Endothelial cell of umbilical vein (primary cell): ENCODE data around the gene LGALSL. TPM values are rescaled to one million over a fixed set of nuclear protein-coding genes. Genes with fewer than 3 reads are reported as not detected.
A peak's percentile ranks its signal among the peaks of the same experiment; 100 is the strongest.

ENCODE experiments used
- BruUV-seq: library from RNA; stranded (reverse); fragments of 400-500 nt; replicated peaks from 2 replicates; lab custom pipeline; 2021; lab: Mats Ljungman, UMichigan
- CTCF ChIA-PET: fragments of 300-600, 350-600 bp; sonication (Branson Sonifier 250); formaldehyde crosslinking; loops from one replicate; lab custom pipeline; 2021; ENCODE audit warnings: antibody characterized with exemption, inconsistent platforms; lab: Charles Lee
- POLR2A ChIA-PET: fragments of 300-600, 350-600 bp; sonication (Branson Sonifier 250); formaldehyde crosslinking; loops from one replicate; lab custom pipeline; 2021; ENCODE audit warnings: antibody characterized with exemption, inconsistent platforms; lab: Charles Lee
- DNase-seq: peaks from one replicate; pipeline ENCODE4 v3.0.0-alpha.2; 2011; ENCODE audit warnings: low read depth, low spot score
- FAIRE-seq: peaks from 2 replicates; lab custom pipeline; 2011; peaks lifted over from hg19 to GRCh38; lab: Jason Lieb, UNC
- H2AFZ ChIP-seq: 2 replicates; pipeline ENCODE4 v1.6.0; 2012; ENCODE audit warnings: low read depth, low read length, control low read depth, inconsistent platforms
- H3K27ac ChIP-seq: 2 replicates; pipeline ENCODE4 v1.5.1; 2011; ENCODE audit warnings: low read depth, mild to moderate bottlenecking, control low read depth, low read length, moderate library complexity; ENCODE audit not compliant: insufficient read depth
- H3K27me3 ChIP-seq, 2 experiments: 2 replicates each; pipeline versions ENCODE4 v1.6.0 to v1.6.1; 2011; ENCODE audit warnings: low read length in 2 of 2, mixed read lengths in 1 of 2; ENCODE audit not compliant: control insufficient read depth in 2 of 2, insufficient read depth in 2 of 2
- H3K36me3 ChIP-seq, 2 experiments: 2 replicates in 1 of 2; 3 replicates in 1 of 2; pipeline ENCODE4 v1.5.1; 2011; ENCODE audit warnings: low read length in 2 of 2, mild to moderate bottlenecking in 1 of 2, moderate library complexity in 1 of 2; ENCODE audit not compliant: control insufficient read depth in 2 of 2, insufficient read depth in 2 of 2; ENCODE audit errors: extremely low read depth in 1 of 2
- H3K4me1 ChIP-seq: 3 replicates; pipeline ENCODE4 v1.5.1; 2011; ENCODE audit warnings: mild to moderate bottlenecking, low read length; ENCODE audit not compliant: control insufficient read depth, insufficient read depth; ENCODE audit errors: extremely low read depth
- H3K4me2 ChIP-seq: 2 replicates; pipeline ENCODE4 v1.6.1; 2011; ENCODE audit warnings: low read length, control low read depth, mixed read lengths; ENCODE audit not compliant: insufficient read depth
- H3K4me3 ChIP-seq, 3 experiments: fragments of 200-600 bp in 1 of 3; sonication (generic), shearing (Covaris generic) in 1 of 3; replicated peaks in 1 of 3; 2 replicates each; pipeline ENCODE4 v1.5.1; 2011 to 2016; ENCODE audit warnings: control low read depth in 3 of 3, low read length in 3 of 3, mild to moderate bottlenecking in 2 of 3, inconsistent platforms in 1 of 3, low read depth in 1 of 3, moderate library complexity in 1 of 3; ENCODE audit not compliant: insufficient read depth in 1 of 3
- H3K79me2 ChIP-seq: 2 replicates; pipeline ENCODE4 v1.6.0; 2012; ENCODE audit warnings: low read length, inconsistent platforms; ENCODE audit not compliant: control insufficient read depth, insufficient read depth
- H3K9ac ChIP-seq: replicated peaks from 2 replicates; pipeline ENCODE3; 2011; ENCODE audit warnings: low read length, control low read depth; ENCODE audit not compliant: insufficient read depth; ENCODE audit errors: extremely low read depth
- H3K9me1 ChIP-seq: replicated peaks from 3 replicates; pipeline ENCODE4 v1.6.0; 2011; ENCODE audit warnings: mild to moderate bottlenecking, low read length; ENCODE audit not compliant: control insufficient read depth, insufficient read depth; ENCODE audit errors: extremely low read depth
- H3K9me3 ChIP-seq: replicated peaks from 2 replicates; pipeline ENCODE4 v1.5.1; 2012; ENCODE audit warnings: low read length, inconsistent platforms; ENCODE audit not compliant: control insufficient read depth, insufficient read depth
- H4K20me1 ChIP-seq: replicated peaks from 2 replicates; pipeline ENCODE3; 2011; ENCODE audit warnings: mild to moderate bottlenecking, low read length; ENCODE audit not compliant: control insufficient read depth, insufficient read depth; ENCODE audit errors: extremely low read depth
- EZH2 ChIP-seq: IDR thresholded peaks from 2 replicates; pipeline ENCODE4 v1.6.1; 2012; ENCODE audit warnings: borderline replicate concordance, low read depth, mild to moderate bottlenecking, moderate library complexity, low read length, inconsistent platforms; ENCODE audit not compliant: severe bottlenecking
- FOS ChIP-seq: IDR thresholded peaks from 2 replicates; pipeline ENCODE4 v1.6.1; 2011; ENCODE audit warnings: mild to moderate bottlenecking, low read length, moderate library complexity, borderline replicate concordance; ENCODE audit not compliant: insufficient read depth
- GATA2 ChIP-seq: IDR thresholded peaks from 2 replicates; pipeline ENCODE4 v1.7.0; 2011; ENCODE audit warnings: low read depth, mild to moderate bottlenecking, moderate library complexity, mixed read lengths, low read length; ENCODE audit not compliant: insufficient read length, insufficient read depth
- JUN ChIP-seq: IDR thresholded peaks from 2 replicates; pipeline ENCODE4 v1.6.1; 2011; ENCODE audit warnings: borderline replicate concordance, low read depth; ENCODE audit not compliant: insufficient read length, insufficient read depth
- MYC ChIP-seq: IDR thresholded peaks from one replicate; pipeline ENCODE4 v1.6.1; 2011; ENCODE audit warnings: mild to moderate bottlenecking, low read depth, low read length
- POLR2AphosphoS5 ChIP-seq: IDR thresholded peaks from 2 replicates; pipeline ENCODE4 v1.6.1; 2012; ENCODE audit warnings: low read depth, mild to moderate bottlenecking, control low read depth, low read length, moderate library complexity; ENCODE audit not compliant: insufficient read depth
- dilution Hi-C: fragments of 300-500 bp; cut with MboI; formaldehyde crosslinking; loops from one replicate; pipeline ENCODE4 v1.15.0; 2019; ENCODE audit warnings: low sequenced_read_pairs; ENCODE audit not compliant: extremely low pct_ligation_motif_present
- intact Hi-C: fragments of 100-400 bp; cut with micrococcal nuclease; formaldehyde crosslinking; loops from one replicate; pipeline ENCODE4 v1.10.0; 2022
- polyA plus RNA-seq, 4 experiments: library from polyadenylated mRNA; depleted of rRNA in 3 of 4; stranded (reverse) in 3 of 4; unstranded in 1 of 4; fragments of >200 nt; gene quantifications; 2 replicates each; pipeline versions ENCODE4 v1.2.1 to v1.2.3, GENCODE V29; 2011 to 2012; ENCODE audit warnings: missing spikeins in 1 of 4
- total RNA-seq: library from RNA; stranded (reverse); gene quantifications from 2 replicates; pipeline ENCODE4 v1.2.3, GENCODE V29; 2021
- TF ChIP-seq, protein P1 (sequence below), 2 donors: IDR thresholded peaks; 1 replicate in 1 of 2; 2 replicates in 1 of 2; pipeline ENCODE4 v1.5.1; 2011; ENCODE audit warnings: low read length in 2 of 2, mild to moderate bottlenecking in 2 of 2, moderate library complexity in 2 of 2, control low read depth in 1 of 2, inconsistent platforms in 1 of 2, low read depth in 1 of 2; ENCODE audit not compliant: insufficient read depth in 1 of 2; ENCODE audit errors: extremely low read depth in 1 of 2
- TF ChIP-seq, protein P2 (sequence below): IDR thresholded peaks from 2 replicates; pipeline ENCODE4 v1.6.1; 2011; ENCODE audit not compliant: insufficient read depth, insufficient read length

LGALSL gene
- total and polyA plus RNA-seq, 2 donors (not counting 3 experiments of a cell fraction or from before 2014, with no cell fraction given), result 2.3 to 2.6 TPM

DNA sequence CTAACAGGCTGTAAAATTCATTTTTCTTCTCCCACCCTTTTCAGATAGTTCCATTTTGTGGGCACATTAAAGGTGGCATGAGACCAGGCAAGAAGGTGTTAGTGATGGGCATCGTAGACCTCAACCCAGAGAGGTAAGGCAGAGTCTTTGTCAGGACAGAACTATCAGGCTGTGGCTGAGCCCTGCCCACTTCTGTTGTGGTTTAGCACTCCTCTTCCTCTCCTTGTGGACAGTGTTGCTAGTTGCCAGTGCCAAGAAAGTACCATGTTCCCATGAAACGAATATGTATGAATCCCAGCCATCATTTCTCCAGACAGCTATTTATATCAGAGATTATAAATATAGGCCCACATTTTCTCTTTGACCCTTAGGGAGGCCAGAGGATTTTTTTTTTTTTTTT is 1.6 kb downstream of the LGALSL start:
- FAIRE-seq, result no peak
- no peaks in the 10 kb centered on the region for H3K9me1 ChIP-seq
- TSS peak; percentile 39 for BruUV-seq
- H2AFZ ChIP-seq, result no peak overlapping the region
- H3K4me2 ChIP-seq, result peak overlapping the region; percentile 70
- no peaks in the 10 kb centered on the region for H3K79me2 ChIP-seq
- no peak overlapping the region for H3K9ac ChIP-seq
- H3K27me3 ChIP-seq, result no peaks in the 10 kb centered on the region
- dilution Hi-C loops (no loop called here), intact Hi-C loops (loop anchor here (2.0 kb wide), 1 partner anchor 69 kb away; the partner anchor contains the start of gene AFTPH)
- H4K20me1 ChIP-seq, result no peaks in the 10 kb centered on the region
- CTCF ChIA-PET, result interaction anchor here (0.7 to 2.8 kb wide), 6 partner anchors 12 to 125 kb away, joined by 3 to 16 read pairs (median 4); no protein-coding TSS in a partner anchor
- POLR2A ChIA-PET, result interaction anchor here (0.7 kb wide), 1 partner anchor 95 kb away, joined by 3 read pairs; no protein-coding TSS in a partner anchor
- H3K36me3 ChIP-seq, result no peaks in the 10 kb centered on the region
- no peak overlapping the region for H3K27ac ChIP-seq
- DNase-seq, result no peak
- no peak overlapping the region for H3K4me3 ChIP-seq
- H3K9me3 ChIP-seq, result no peaks in the 10 kb centered on the region
- TF ChIP-seq POLR2AphosphoS5 (no peak), JUN (no peak), MYC (no peak), FOS (no peak), EZH2 (no peak), GATA2 (no peak)
- TF ChIP-seq, protein P1, sequence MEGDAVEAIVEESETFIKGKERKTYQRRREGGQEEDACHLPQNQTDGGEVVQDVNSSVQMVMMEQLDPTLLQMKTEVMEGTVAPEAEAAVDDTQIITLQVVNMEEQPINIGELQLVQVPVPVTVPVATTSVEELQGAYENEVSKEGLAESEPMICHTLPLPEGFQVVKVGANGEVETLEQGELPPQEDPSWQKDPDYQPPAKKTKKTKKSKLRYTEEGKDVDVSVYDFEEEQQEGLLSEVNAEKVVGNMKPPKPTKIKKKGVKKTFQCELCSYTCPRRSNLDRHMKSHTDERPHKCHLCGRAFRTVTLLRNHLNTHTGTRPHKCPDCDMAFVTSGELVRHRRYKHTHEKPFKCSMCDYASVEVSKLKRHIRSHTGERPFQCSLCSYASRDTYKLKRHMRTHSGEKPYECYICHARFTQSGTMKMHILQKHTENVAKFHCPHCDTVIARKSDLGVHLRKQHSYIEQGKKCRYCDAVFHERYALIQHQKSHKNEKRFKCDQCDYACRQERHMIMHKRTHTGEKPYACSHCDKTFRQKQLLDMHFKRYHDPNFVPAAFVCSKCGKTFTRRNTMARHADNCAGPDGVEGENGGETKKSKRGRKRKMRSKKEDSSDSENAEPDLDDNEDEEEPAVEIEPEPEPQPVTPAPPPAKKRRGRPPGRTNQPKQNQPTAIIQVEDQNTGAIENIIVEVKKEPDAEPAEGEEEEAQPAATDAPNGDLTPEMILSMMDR (IDR thresholded peaks at IDR 0.05; ENCODE audit: extremely low read depth in 1 of 2, insufficient read depth in 1 of 2, low read depth in 1 of 2, low read length in 2 of 2), result no peak
- TF ChIP-seq, protein P2, sequence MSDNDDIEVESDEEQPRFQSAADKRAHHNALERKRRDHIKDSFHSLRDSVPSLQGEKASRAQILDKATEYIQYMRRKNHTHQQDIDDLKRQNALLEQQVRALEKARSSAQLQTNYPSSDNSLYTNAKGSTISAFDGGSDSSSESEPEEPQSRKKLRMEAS, result no peak
- peaks cover 8% of the 10 kb centered on the region for H3K4me1 ChIP-seq
